CD4-positive, alpha-beta memory T cell (primary cell): ENCODE data around the gene CCDC13. TPM values are rescaled to one million over a fixed set of nuclear protein-coding genes. Genes with fewer than 3 reads are reported as not detected.

Experiments
- CTCF ChIA-PET: fragments of 350-600 bp; sonication (Branson Sonifier 250); formaldehyde crosslinking; loops from one replicate; lab custom pipeline; 2021; ENCODE audit warnings: inconsistent platforms; ENCODE audit not compliant: partially characterized antibody; lab: Charles Lee
- POLR2A ChIA-PET: fragments of 350-600 bp; sonication (Branson Sonifier 250); formaldehyde crosslinking; loops from one replicate; lab custom pipeline; 2021; ENCODE audit not compliant: partially characterized antibody; lab: Charles Lee
- DNase-seq, 5 donors: peaks; one replicate each; pipeline versions ENCODE4 v3.0.0 to v3.0.0-alpha.2; 2020 to 2022; ENCODE audit warnings: mixed read lengths in 1 of 5
- H3K27ac ChIP-seq: one replicate; pipeline ENCODE4 v1.7.0; 2013; ENCODE audit warnings: low read depth, low read length
- H3K27me3 ChIP-seq: 2 replicates; pipeline ENCODE4 v1.7.0; 2013; ENCODE audit warnings: mild to moderate bottlenecking, low read length, moderate library complexity; ENCODE audit not compliant: insufficient read depth
- H3K36me3 ChIP-seq: 2 replicates; pipeline ENCODE4 v1.7.0; 2013; ENCODE audit warnings: mild to moderate bottlenecking, low read length, moderate library complexity; ENCODE audit not compliant: insufficient read depth
- H3K4me1 ChIP-seq: 2 replicates; pipeline ENCODE4 v1.7.0; 2013; ENCODE audit warnings: mild to moderate bottlenecking, low read length, moderate library complexity; ENCODE audit not compliant: insufficient read depth
- H3K4me3 ChIP-seq, 2 donors: one replicate each; pipeline ENCODE4 v1.7.0; 2013; ENCODE audit warnings: low read length in 2 of 2, mild to moderate bottlenecking in 1 of 2
- H3K9me3 ChIP-seq, 2 donors: one replicate each; pipeline ENCODE4 v1.7.0; 2013; ENCODE audit warnings: low read length in 2 of 2, control low read depth in 1 of 2; ENCODE audit not compliant: control insufficient read depth in 1 of 2
- H3K27ac Mint-ChIP-seq, 7 donors: one replicate each; pipeline ENCODE4 v1.8.0; 2020 to 2021; ENCODE audit warnings: mixed read lengths in 7 of 7, mild to moderate bottlenecking in 6 of 7, inconsistent platforms in 3 of 7, moderate library complexity in 3 of 7
- H3K27me3 Mint-ChIP-seq, 2 donors: one replicate each; pipeline ENCODE4 v1.8.0; 2020 to 2021; ENCODE audit warnings: mixed read lengths in 2 of 2
- H3K36me3 Mint-ChIP-seq, 2 donors: one replicate each; pipeline ENCODE4 v1.8.0; 2020 to 2021; ENCODE audit warnings: mixed read lengths in 2 of 2, inconsistent platforms in 1 of 2, mild to moderate bottlenecking in 1 of 2
- H3K4me1 Mint-ChIP-seq, 4 donors: one replicate each; pipeline ENCODE4 v1.8.0; 2020 to 2021; ENCODE audit warnings: mixed read lengths in 4 of 4, mild to moderate bottlenecking in 1 of 4
- H3K4me3 Mint-ChIP-seq, 8 donors: one replicate each; pipeline ENCODE4 v1.8.0; 2020 to 2021; ENCODE audit warnings: mixed read lengths in 8 of 8, mild to moderate bottlenecking in 7 of 8, moderate library complexity in 6 of 8, inconsistent platforms in 3 of 8
- H3K9me3 Mint-ChIP-seq, 8 donors: one replicate each; pipeline ENCODE4 v1.8.0; 2020 to 2021; ENCODE audit warnings: mixed read lengths in 8 of 8, mild to moderate bottlenecking in 5 of 8, inconsistent platforms in 3 of 8, moderate library complexity in 1 of 8
- intact Hi-C: fragments of 100-400 bp; cut with micrococcal nuclease; formaldehyde crosslinking; loops from one replicate; pipeline ENCODE4 v1.15.1; 2023
- polyA plus RNA-seq, 2 donors: library from polyadenylated mRNA; unstranded; fragments of 300-500 nt; fragmentation: Illumina TruSeq; gene quantifications; one replicate each; pipeline ENCODE4 v1.2.3, GENCODE V29; 2021
- total RNA-seq, 2 experiments: library from RNA; stranded (reverse); gene quantifications; one replicate each; pipeline ENCODE4 v1.2.3, GENCODE V29; 2021

Gene CCDC13
- total and polyA plus RNA-seq, 4 experiments from 2014 or later, result 0.15 to 0.96 (median 0.49) TPM

- intact Hi-C loops, result loop anchor here (5.0 kb wide), 1 partner anchor 254 kb away; the partner anchor contains the start of gene VIPR1
- peak in 2 of 5 donors; percentile 10 to 16 for DNase-seq
- Histone ChIP-seq H3K36me3 (no peaks in the 10 kb centered on the region), H3K4me1 (no peaks in the 10 kb centered on the region), H3K27ac (no peak overlapping the region), H3K9me3 (no peaks in the 10 kb centered on the region), H3K27me3 (no peaks in the 10 kb centered on the region), H3K4me3 (no peak overlapping the region)
- H3K27me3 Mint-ChIP-seq, result peaks cover 2 to 5% of the 10 kb centered on the region in 2 donors
- peaks cover 0 to 6% (median 2%) of the 10 kb centered on the region in 4 donors for H3K4me1 Mint-ChIP-seq
- ChIA-PET POLR2A (no interaction called here), CTCF (interaction anchor here (1.1 to 6.3 kb wide), 7 partner anchors 12 to 254 kb away, joined by 3 to 76 read pairs (median 5); partner anchors contain the start of genes SEC22C and VIPR1)
- no peak overlapping the region for H3K4me3 Mint-ChIP-seq
- peak overlapping the region in 2 of 7 donors; percentile 2 to 49 for H3K27ac Mint-ChIP-seq
- H3K9me3 Mint-ChIP-seq, result no peaks in the 10 kb centered on the region
- no peaks in the 10 kb centered on the region for H3K36me3 Mint-ChIP-seq
Measured at GRCh38 chr3:42755681-42756578, 17.1 kb downstream of the CCDC13 start.

- ChIA-PET POLR2A (no interaction called here), CTCF (interaction anchor here (0.9 to 6.3 kb wide), 5 partner anchors 9 to 127 kb away, joined by 3 to 76 read pairs (median 4); no protein-coding TSS in a partner anchor)
- Mint-ChIP-seq H3K9me3 (no peaks in the 10 kb centered on the region), H3K27me3 (peaks cover 0 to 5% of the 10 kb centered on the region in 2 donors), H3K27ac (peak overlapping the region in 2 of 7 donors; percentile 1 to 44), H3K4me3 (no peak overlapping the region), H3K36me3 (no peaks in the 10 kb centered on the region), H3K4me1 (peaks cover 4 to 16% (median 9%) of the 10 kb centered on the region in 4 donors)
- no peaks in the 10 kb centered on the region for H3K9me3 ChIP-seq
- no peaks in the 10 kb centered on the region for H3K36me3 ChIP-seq
- H3K4me1 ChIP-seq, result no peaks in the 10 kb centered on the region
- no peak overlapping the region for H3K27ac ChIP-seq
- intact Hi-C loops, result no loop called here
- H3K4me3 ChIP-seq, result no peak overlapping the region
- H3K27me3 ChIP-seq, result no peaks in the 10 kb centered on the region
- DNase-seq, result no peak
Measured at GRCh38 chr3:42753757-42754156, 19.3 kb downstream of the CCDC13 start.

- H3K9me3 Mint-ChIP-seq, result no peaks in the 10 kb centered on the region
- ChIA-PET POLR2A (no interaction called here), CTCF (interaction anchor here (1.1 to 1.4 kb wide), 2 partner anchors 8 to 11 kb away, joined by 4 read pairs; no protein-coding TSS in a partner anchor)
- no peaks in the 10 kb centered on the region for H3K36me3 Mint-ChIP-seq
- H3K27ac Mint-ChIP-seq, result peak overlapping the region in 1 of 7 donors; percentile 2
- H3K27me3 ChIP-seq, result no peaks in the 10 kb centered on the region
- H3K4me1 Mint-ChIP-seq, result peaks cover 11 to 23% (median 16%) of the 10 kb centered on the region in 4 donors
- intact Hi-C loops, result no loop called here
- H3K4me3 ChIP-seq, result no peak overlapping the region
- peaks cover 8% of the 10 kb centered on the region for H3K4me1 ChIP-seq
- H3K9me3 ChIP-seq, result no peaks in the 10 kb centered on the region
- no peak overlapping the region for H3K27ac ChIP-seq
- H3K27me3 Mint-ChIP-seq, result no peaks in the 10 kb centered on the region
- no peak overlapping the region for H3K4me3 Mint-ChIP-seq
- DNase-seq, result no peak
- H3K36me3 ChIP-seq, result no peaks in the 10 kb centered on the region
Measured at GRCh38 chr3:42752961-42753360, 20.1 kb downstream of the CCDC13 start.

DNA sequence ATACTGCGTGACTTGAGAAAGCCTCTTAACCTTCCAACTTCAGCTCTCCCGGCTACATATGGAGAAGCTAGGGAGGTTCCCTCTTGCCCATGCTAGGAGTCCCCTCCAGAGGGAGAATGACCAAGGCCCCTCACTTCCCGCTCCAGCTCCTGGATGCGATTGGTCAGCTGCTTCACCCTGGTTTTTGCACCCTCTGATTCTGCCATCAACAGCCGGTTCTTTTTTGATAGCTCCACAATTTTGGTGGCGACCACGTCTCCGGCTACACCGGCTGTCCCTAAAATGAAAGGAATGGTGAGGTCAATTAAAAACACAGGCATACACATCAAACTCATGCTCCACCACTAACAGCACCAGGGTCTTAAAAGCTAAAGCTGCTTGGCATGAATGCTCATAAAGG lies 20.6 kb downstream of the CCDC13 start:
- Histone ChIP-seq H3K9me3 (no peaks in the 10 kb centered on the region), H3K36me3 (no peaks in the 10 kb centered on the region), H3K4me3 (no peak overlapping the region), H3K27me3 (no peaks in the 10 kb centered on the region), H3K27ac (no peak overlapping the region), H3K4me1 (peaks cover 13% of the 10 kb centered on the region)
- Mint-ChIP-seq H3K4me3 (no peak overlapping the region), H3K9me3 (no peaks in the 10 kb centered on the region), H3K27me3 (no peaks in the 10 kb centered on the region), H3K4me1 (peaks cover 16 to 28% (median 21%) of the 10 kb centered on the region in 4 donors), H3K27ac (no peak overlapping the region), H3K36me3 (no peaks in the 10 kb centered on the region)
- DNase-seq, result no peak
- CTCF ChIA-PET, result no interaction called here
- intact Hi-C loops, result no loop called here
- POLR2A ChIA-PET, result no interaction called here

DNA sequence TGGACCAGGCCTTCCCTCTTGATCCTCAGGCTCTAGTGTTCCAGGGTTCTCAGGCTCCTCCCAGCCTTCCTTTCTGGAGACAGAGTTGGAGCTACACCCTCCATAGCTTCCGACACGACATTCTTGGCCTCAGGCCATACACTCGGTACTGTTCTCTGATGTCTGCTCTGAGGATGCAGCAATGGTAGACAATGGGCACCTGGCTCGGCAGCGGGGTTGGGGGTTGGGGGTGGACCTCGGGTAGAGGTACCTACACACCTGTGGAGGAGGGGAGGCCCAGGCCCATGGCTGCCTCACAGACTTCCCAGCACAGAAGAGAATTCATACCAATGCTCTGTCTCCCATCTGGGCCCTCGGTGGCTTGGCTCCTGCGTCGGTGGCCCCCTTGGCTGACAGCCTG lies 21.4 kb downstream of the CCDC13 start:
- Mint-ChIP-seq H3K4me1 (peaks cover 21 to 37% (median 29%) of the 10 kb centered on the region in 4 donors), H3K27ac (peak overlapping the region in 2 of 7 donors; percentile 30 to 35), H3K9me3 (no peaks in the 10 kb centered on the region), H3K36me3 (no peaks in the 10 kb centered on the region), H3K27me3 (no peaks in the 10 kb centered on the region), H3K4me3 (no peak overlapping the region)
- no peaks in the 10 kb centered on the region for H3K36me3 ChIP-seq
- no peak for DNase-seq
- ChIA-PET POLR2A (no interaction called here), CTCF (no interaction called here)
- H3K9me3 ChIP-seq, result no peaks in the 10 kb centered on the region
- no peak overlapping the region for H3K27ac ChIP-seq
- intact Hi-C loops, result no loop called here
- H3K4me3 ChIP-seq, result no peak overlapping the region
- no peaks in the 10 kb centered on the region for H3K27me3 ChIP-seq
- H3K4me1 ChIP-seq, result peaks cover 21% of the 10 kb centered on the region

DNA sequence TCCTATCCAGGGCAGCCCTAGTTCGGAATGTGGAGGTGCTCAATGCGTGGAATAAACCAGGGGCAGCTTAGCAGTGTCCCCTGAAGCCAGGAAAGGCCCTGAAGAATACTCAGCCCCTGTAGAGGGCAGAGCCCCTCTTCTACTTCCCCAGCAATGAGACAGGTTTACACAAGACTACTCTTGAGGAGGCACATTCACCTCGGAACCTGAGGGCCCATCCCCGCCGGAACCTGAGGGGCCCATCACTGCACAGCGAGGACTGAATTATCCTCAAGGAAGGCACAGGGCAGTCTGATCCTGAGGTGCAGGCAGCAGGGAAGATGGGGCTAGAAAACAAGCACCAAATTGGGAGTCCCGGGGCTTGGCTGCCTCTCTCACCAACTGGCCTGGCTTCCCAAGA lies 22.2 kb downstream of the CCDC13 start:
- no peak overlapping the region for H3K4me3 Mint-ChIP-seq
- CTCF ChIA-PET, result interaction anchor here (1.2 kb wide), 1 partner anchor 249 kb away, joined by 3 read pairs; the partner anchor contains the start of gene VIPR1

DNA sequence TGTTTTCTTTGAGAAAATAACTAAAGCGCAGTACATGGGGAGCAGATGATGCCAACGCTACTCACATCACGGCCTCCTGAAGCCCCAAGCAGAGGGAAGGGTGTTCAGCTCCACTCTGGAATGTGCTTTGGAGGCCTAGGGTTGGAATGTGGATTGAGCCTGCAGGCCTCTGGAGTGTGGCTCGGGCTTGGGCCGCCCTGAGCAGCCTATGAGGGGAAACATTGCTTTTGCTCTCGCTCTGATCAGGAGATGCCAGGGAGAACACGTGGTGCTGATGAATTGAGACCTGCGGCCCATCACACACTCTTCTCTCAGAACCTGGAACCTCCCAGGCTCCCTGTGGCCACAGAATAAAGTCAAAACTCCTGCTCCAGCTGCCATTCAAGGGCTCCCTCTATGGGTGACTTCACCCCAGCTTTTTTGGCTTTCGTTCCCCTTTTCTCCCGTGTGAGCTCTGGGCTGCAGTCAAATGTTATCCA lies 23.3 kb downstream of the CCDC13 start:
- peak overlapping the region in 2 of 7 donors; percentile 53 to 65 for H3K27ac Mint-ChIP-seq
- Histone ChIP-seq H3K4me1 (peaks cover 24% of the 10 kb centered on the region), H3K4me3 (no peak overlapping the region), H3K9me3 (no peaks in the 10 kb centered on the region), H3K36me3 (no peaks in the 10 kb centered on the region), H3K27me3 (no peaks in the 10 kb centered on the region), H3K27ac (no peak overlapping the region)
- peaks cover 20 to 42% (median 31%) of the 10 kb centered on the region in 4 donors for H3K4me1 Mint-ChIP-seq
- no peaks in the 10 kb centered on the region for H3K27me3 Mint-ChIP-seq
- ChIA-PET POLR2A (no interaction called here), CTCF (interaction anchor here (0.9 to 1.2 kb wide), 2 partner anchors 126 to 248 kb away, joined by 3 read pairs; partner anchors contain the start of genes CYP8B1 and VIPR1)
- no peaks in the 10 kb centered on the region for H3K36me3 Mint-ChIP-seq
- no peak for DNase-seq
- H3K9me3 Mint-ChIP-seq, result no peaks in the 10 kb centered on the region
- no peak overlapping the region for H3K4me3 Mint-ChIP-seq
- intact Hi-C loops, result loop anchor here (10.0 kb wide), 1 partner anchor 95 kb away; the partner anchor contains the start of gene ZBTB47

More for the DNA sequence above, 22.2 kb downstream of the CCDC13 start:
- Histone ChIP-seq H3K36me3 (no peaks in the 10 kb centered on the region), H3K27me3 (no peaks in the 10 kb centered on the region), H3K4me3 (no peak overlapping the region), H3K4me1 (peaks cover 24% of the 10 kb centered on the region), H3K27ac (no peak overlapping the region), H3K9me3 (no peaks in the 10 kb centered on the region)
- intact Hi-C loops, result no loop called here
- no peaks in the 10 kb centered on the region for H3K27me3 Mint-ChIP-seq
- peaks cover 21 to 42% (median 30%) of the 10 kb centered on the region in 4 donors for H3K4me1 Mint-ChIP-seq
- no peaks in the 10 kb centered on the region for H3K9me3 Mint-ChIP-seq
- POLR2A ChIA-PET, result no interaction called here
- no peaks in the 10 kb centered on the region for H3K36me3 Mint-ChIP-seq
- DNase-seq, result no peak
- no peak overlapping the region for H3K27ac Mint-ChIP-seq
